Osteoblast (primary cell): ENCODE results near the gene HMCN1. TPM values are rescaled to one million over a fixed set of nuclear protein-coding genes. Genes with fewer than 3 reads are reported as not detected.

Source experiments
- DNase-seq: peaks from one replicate; pipeline ENCODE4 v3.0.0; 2011; ENCODE audit warnings: low spot score, mixed read lengths; ENCODE audit not compliant: insufficient read length; ENCODE audit errors: missing footprints
- H2AFZ ChIP-seq: 2 replicates; pipeline ENCODE4 v1.6.0; 2011; ENCODE audit warnings: mild to moderate bottlenecking, low read length
- H3K27ac ChIP-seq: 2 replicates; pipeline ENCODE4 v1.5.1; 2011; ENCODE audit warnings: mild to moderate bottlenecking, low read depth, low read length, moderate library complexity
- H3K27me3 ChIP-seq: 2 replicates; pipeline ENCODE4 v1.6.0; 2012; ENCODE audit warnings: mild to moderate bottlenecking, control low read depth, inconsistent platforms, low read length, moderate library complexity; ENCODE audit not compliant: insufficient read depth
- H3K36me3 ChIP-seq: 2 replicates; pipeline ENCODE4 v1.5.1; 2011; ENCODE audit warnings: mild to moderate bottlenecking, low read length, control low read depth, moderate library complexity; ENCODE audit not compliant: insufficient read depth
- H3K4me1 ChIP-seq: 2 replicates; pipeline ENCODE4 v1.5.1; 2011; ENCODE audit warnings: mild to moderate bottlenecking, low read length, control low read depth, moderate library complexity; ENCODE audit not compliant: insufficient read depth
- H3K4me2 ChIP-seq: 2 replicates; pipeline ENCODE4 v1.6.0; 2011; ENCODE audit warnings: mild to moderate bottlenecking, low read length; ENCODE audit not compliant: insufficient read depth
- H3K4me3 ChIP-seq: fragments of 200-600 bp; sonication (generic); 3 replicates; pipeline ENCODE4 v1.5.1; 2012; ENCODE audit warnings: mild to moderate bottlenecking, low read length, inconsistent platforms; ENCODE audit not compliant: insufficient read depth
- H3K79me2 ChIP-seq: 2 replicates; pipeline ENCODE4 v1.6.0; 2012; ENCODE audit warnings: mild to moderate bottlenecking, low read length, control low read depth, inconsistent platforms; ENCODE audit not compliant: insufficient read depth
- H3K9me3 ChIP-seq: 2 replicates; pipeline ENCODE4 v1.5.1; 2011; ENCODE audit warnings: low read depth, low read length, control low read depth
- H4K20me1 ChIP-seq: 2 replicates; pipeline ENCODE4 v1.6.0; 2012; ENCODE audit warnings: mild to moderate bottlenecking, low read length, control low read depth; ENCODE audit not compliant: insufficient read depth
- CTCF ChIP-seq: IDR thresholded peaks from 2 replicates; pipeline ENCODE4 v1.5.1; 2011; ENCODE audit warnings: mild to moderate bottlenecking, low read depth, low read length, moderate library complexity; ENCODE audit errors: extremely low read depth
- total RNA-seq: library from RNA; depleted of rRNA; stranded (reverse); fragments of >200 nt; gene quantifications from 2 replicates; pipeline ENCODE4 v1.2.3, GENCODE V29; 2012

Gene HMCN1
- total RNA-seq, 1 donor, result 178 TPM

GRCh38 chr1:185935360-185935759 is 201.2 kb downstream of the HMCN1 start:
- Histone ChIP-seq H3K36me3 (no peaks in the 10 kb centered on the region), H4K20me1 (no peaks in the 10 kb centered on the region), H3K4me2 (no peak overlapping the region), H3K4me1 (peaks cover 3% of the 10 kb centered on the region), H3K27ac (no peak overlapping the region), H2AFZ (no peak overlapping the region), H3K9me3 (no peaks in the 10 kb centered on the region), H3K27me3 (no peaks in the 10 kb centered on the region), H3K4me3 (no peak overlapping the region), H3K79me2 (no peaks in the 10 kb centered on the region)
- TF ChIP-seq CTCF, result no peak
- no peak for DNase-seq

- no peaks in the 10 kb centered on the region for H3K36me3 ChIP-seq
- H3K4me2 ChIP-seq, result no peak overlapping the region
- H3K27ac ChIP-seq, result no peak overlapping the region
- no peak for TF ChIP-seq CTCF
- peaks cover 3% of the 10 kb centered on the region for H3K4me1 ChIP-seq
- H2AFZ ChIP-seq, result no peak overlapping the region
- H3K27me3 ChIP-seq, result no peaks in the 10 kb centered on the region
- no peaks in the 10 kb centered on the region for H4K20me1 ChIP-seq
- H3K9me3 ChIP-seq, result no peaks in the 10 kb centered on the region
- H3K4me3 ChIP-seq, result no peak overlapping the region
- DNase-seq, result no peak
- H3K79me2 ChIP-seq, result no peaks in the 10 kb centered on the region
These were observed 202.4 kb downstream of the HMCN1 start for GRCh38 chr1:185936641-185937040.

GRCh38 chr1:185938396-185938795 is 204.2 kb downstream of the HMCN1 start:
- Histone ChIP-seq H3K4me3 (no peak overlapping the region), H3K4me2 (no peak overlapping the region), H3K79me2 (no peaks in the 10 kb centered on the region), H2AFZ (no peak overlapping the region), H3K27ac (no peak overlapping the region), H3K27me3 (no peaks in the 10 kb centered on the region), H3K36me3 (no peaks in the 10 kb centered on the region), H4K20me1 (no peaks in the 10 kb centered on the region), H3K4me1 (peaks cover 3% of the 10 kb centered on the region), H3K9me3 (no peaks in the 10 kb centered on the region)
- no peak for TF ChIP-seq CTCF
- DNase-seq, result no peak

- Histone ChIP-seq H3K27ac (no peak overlapping the region), H3K4me3 (no peak overlapping the region), H2AFZ (no peak overlapping the region), H3K79me2 (no peaks in the 10 kb centered on the region), H3K4me2 (no peak overlapping the region), H3K4me1 (peaks cover 2% of the 10 kb centered on the region), H3K27me3 (no peaks in the 10 kb centered on the region), H3K9me3 (no peaks in the 10 kb centered on the region), H4K20me1 (no peaks in the 10 kb centered on the region), H3K36me3 (no peaks in the 10 kb centered on the region)
- no peak for DNase-seq
- TF ChIP-seq CTCF, result no peak
These were observed 205.0 kb downstream of the HMCN1 start for GRCh38 chr1:185939142-185939541.
